Stimulated activated naive CD4-positive, alpha-beta T cell treated with Interleukin-2 at 50 U/mL for 16 hours (primary cell): Measurements from ENCODE around the gene CASK.

Experiments
- DNase-seq: peaks from one replicate; lab custom pipeline; 2025; lab: John Stamatoyannopoulos, UW

Gene CASK

GRCh38 chrX:41923211-41923977, at the start of gene CASK:
Gene CASK (minus strand): TSS chrX:41923554. CDS start chrX:41922988, 566 bp downstream.
- peak; percentile 86 for DNase-seq

GRCh38 chrX:41971346-41971745, 48.0 kb upstream of the CASK start:
- no peak for DNase-seq

- DNase-seq: no peak
Measured at GRCh38 chrX:41970419-41970818, 47.1 kb upstream of the CASK start.

- no peak for DNase-seq
Measured at GRCh38 chrX:41963348-41963747, 40.0 kb upstream of the CASK start.

- no peak for DNase-seq
Measured at GRCh38 chrX:41960142-41960541, 36.8 kb upstream of the CASK start.

GRCh38 chrX:41958861-41959260, 35.5 kb upstream of the CASK start:
- no peak for DNase-seq

- DNase-seq: no peak
Measured at GRCh38 chrX:41956027-41956426, 32.7 kb upstream of the CASK start.

GRCh38 chrX:41952102-41952501, 28.7 kb upstream of the CASK start:
- no peak for DNase-seq

- no peak for DNase-seq
Measured at GRCh38 chrX:41946989-41947612, 23.7 kb upstream of the CASK start.

- no peak for DNase-seq
Measured at GRCh38 chrX:41946235-41946634, 22.9 kb upstream of the CASK start.

GRCh38 chrX:41935832-41936231, 12.5 kb upstream of the CASK start:
- DNase-seq: no peak

- no peak for DNase-seq
Measured at GRCh38 chrX:41933546-41933945, 10.2 kb upstream of the CASK start.

- no peak for DNase-seq
Measured at GRCh38 chrX:41932885-41933284, 9.5 kb upstream of the CASK start.

- no peak for DNase-seq
Measured at GRCh38 chrX:41931591-41931990, 8.2 kb upstream of the CASK start.

- peak; percentile 21 for DNase-seq
Measured at GRCh38 chrX:41923978-41924683, 777 bp upstream of the CASK start.

GRCh38 chrX:41922431-41923151, 763 bp downstream of the CASK start:
- peak; percentile 15 for DNase-seq

- DNase-seq: peak; percentile 24
Measured at GRCh38 chrX:41921492-41922430, 1.6 kb downstream of the CASK start.

GRCh38 chrX:41919870-41920269, 3.5 kb downstream of the CASK start:
- no peak for DNase-seq

- no peak for DNase-seq
Measured at GRCh38 chrX:41917517-41917916, 5.8 kb downstream of the CASK start.

GRCh38 chrX:41913476-41913875, 9.9 kb downstream of the CASK start:
- no peak for DNase-seq

GRCh38 chrX:41912923-41913322, 10.4 kb downstream of the CASK start:
- no peak for DNase-seq
